Fibroblast of lung (primary cell): ENCODE measurements around the gene STXBP6. TPM values are rescaled to one million over a fixed set of nuclear protein-coding genes. Genes with fewer than 3 reads are reported as not detected.
A peak's percentile ranks its signal among the peaks of the same experiment; 100 is the strongest.

ENCODE experiments used
- DNase-seq, 2 donors: peaks; one replicate each; pipeline versions ENCODE4 v3.0.0 to v3.0.0-alpha.2; 2010; ENCODE audit warnings: low read depth in 2 of 2
- H2AFZ ChIP-seq: 2 replicates; pipeline ENCODE4 v1.5.1; 2012; ENCODE audit warnings: low read length, control low read depth, inconsistent platforms
- H3K27ac ChIP-seq: 2 replicates; pipeline ENCODE4 v1.5.1; 2011; ENCODE audit warnings: low read length, control low read depth; ENCODE audit not compliant: insufficient read depth
- H3K27me3 ChIP-seq: 2 replicates; pipeline ENCODE4 v1.5.1; 2011; ENCODE audit warnings: mild to moderate bottlenecking, low read length; ENCODE audit not compliant: control insufficient read depth, insufficient read depth
- H3K36me3 ChIP-seq: 2 replicates; pipeline ENCODE4 v1.5.1; 2011; ENCODE audit warnings: low read length; ENCODE audit not compliant: control insufficient read depth, insufficient read depth
- H3K4me1 ChIP-seq: 2 replicates; pipeline ENCODE4 v1.5.1; 2011; ENCODE audit warnings: low read length; ENCODE audit not compliant: control insufficient read depth, insufficient read depth; ENCODE audit errors: extremely low read depth
- H3K4me2 ChIP-seq: 2 replicates; pipeline ENCODE4 v1.5.1; 2011; ENCODE audit warnings: low read length, control low read depth; ENCODE audit not compliant: insufficient read depth; ENCODE audit errors: extremely low read depth
- H3K4me3 ChIP-seq, 4 experiments: fragments of 200-600 bp in 1 of 4; sonication (generic) in 1 of 4; replicated peaks in 1 of 4; 2 replicates each; pipeline ENCODE4 v1.5.1; 2011 to 2016; ENCODE audit warnings: low read length in 4 of 4, low read depth in 3 of 4, mild to moderate bottlenecking in 3 of 4, control low read depth in 2 of 4, inconsistent platforms in 1 of 4, mixed read lengths in 1 of 4; ENCODE audit not compliant: insufficient read depth in 1 of 4; ENCODE audit errors: control extremely low read depth in 1 of 4
- H3K79me2 ChIP-seq: 2 replicates; pipeline ENCODE4 v1.5.1; 2012; ENCODE audit warnings: mild to moderate bottlenecking, low read length, inconsistent platforms; ENCODE audit not compliant: control insufficient read depth, insufficient read depth
- H3K9ac ChIP-seq: 2 replicates; pipeline ENCODE4 v1.5.1; 2011; ENCODE audit warnings: mild to moderate bottlenecking, low read length, control low read depth; ENCODE audit not compliant: insufficient read depth
- H3K9me3 ChIP-seq: 2 replicates; pipeline ENCODE4 v1.5.1; 2012; ENCODE audit warnings: low read depth, low read length; ENCODE audit not compliant: control insufficient read depth, insufficient read depth
- H4K20me1 ChIP-seq: 2 replicates; pipeline ENCODE4 v1.5.1; 2011; ENCODE audit warnings: low read length; ENCODE audit not compliant: control insufficient read depth, insufficient read depth; ENCODE audit errors: extremely low read depth
- CTCF ChIP-seq, 2 donors: IDR thresholded peaks in 1 of 2; conservative IDR thresholded peaks in 1 of 2; 1 replicate in 1 of 2; 2 replicates in 1 of 2; pipeline ENCODE4 v1.5.1; 2011 to 2012; ENCODE audit warnings: low read length in 2 of 2, control low read depth in 1 of 2, inconsistent platforms in 1 of 2, low read depth in 1 of 2, mild to moderate bottlenecking in 1 of 2
- EZH2 ChIP-seq: IDR thresholded peaks from 2 replicates; pipeline ENCODE4 v1.5.1; 2012; ENCODE audit warnings: low read length, control low read depth, mild to moderate bottlenecking; ENCODE audit errors: missing control alignments
- polyA plus RNA-seq, 2 donors: library from polyadenylated mRNA; depleted of rRNA in 1 of 2; stranded (reverse) in 1 of 2; unstranded in 1 of 2; fragments of >200 nt; gene quantifications; 2 replicates each; pipeline ENCODE4 v1.2.1, GENCODE V29; 2011 to 2012; ENCODE audit warnings: missing spikeins in 1 of 2
- total RNA-seq: library from RNA; depleted of rRNA; stranded (reverse); fragments of >200 nt; gene quantifications from 2 replicates; pipeline ENCODE4 v1.2.1, GENCODE V29; 2014

STXBP6 gene
- total and polyA plus RNA-seq, 2 donors (not counting 1 experiment from before 2014, with no cell fraction given), result 4.5 to 17.8 TPM

- no peaks in the 10 kb centered on the region for H3K9me3 ChIP-seq
- H3K36me3 ChIP-seq, result no peaks in the 10 kb centered on the region
- no peak overlapping the region for H2AFZ ChIP-seq
- no peaks in the 10 kb centered on the region for H4K20me1 ChIP-seq
- H3K4me1 ChIP-seq, result no peaks in the 10 kb centered on the region
- no peak overlapping the region for H3K4me2 ChIP-seq
- no peak overlapping the region for H3K9ac ChIP-seq
- no peak overlapping the region for H3K27ac ChIP-seq
- no peak for TF ChIP-seq EZH2
- no peak for TF ChIP-seq CTCF (conservative IDR thresholded peaks at IDR 0.05 in 1 of 2, IDR thresholded peaks at IDR 0.05 in 1 of 2; ENCODE audit: low read depth in 1 of 2, low read length in 2 of 2)
- no peak for DNase-seq
- no peak overlapping the region for H3K4me3 ChIP-seq
- H3K27me3 ChIP-seq, result no peaks in the 10 kb centered on the region
- H3K79me2 ChIP-seq, result no peaks in the 10 kb centered on the region
These were observed 34.2 kb downstream of the STXBP6 start for GRCh38 chr14:25015761-25016160.

DNA sequence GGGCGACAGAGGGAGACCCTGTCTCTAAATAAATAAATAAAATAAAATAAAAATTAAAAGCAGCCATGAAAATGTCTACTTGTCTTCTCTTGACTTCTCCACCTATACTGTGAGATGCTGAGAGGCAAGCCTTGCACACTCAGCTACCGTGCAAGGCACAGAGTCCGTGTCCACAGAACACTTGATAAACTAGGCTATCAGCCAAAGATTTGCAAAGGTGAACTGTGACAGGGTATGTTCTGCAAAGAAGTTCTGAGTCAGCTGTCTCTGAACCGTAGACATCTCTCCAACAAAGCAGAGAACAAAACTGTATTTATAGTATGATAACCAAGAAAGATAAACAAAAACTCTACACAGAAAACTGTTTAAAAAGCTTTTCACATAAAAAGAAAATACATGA, 35.5 kb downstream of the STXBP6 start:
- Histone ChIP-seq H3K9ac (no peak overlapping the region), H3K4me2 (no peak overlapping the region), H3K27ac (no peak overlapping the region), H2AFZ (no peak overlapping the region), H3K27me3 (no peaks in the 10 kb centered on the region), H3K4me3 (no peak overlapping the region), H3K4me1 (peaks cover 3% of the 10 kb centered on the region), H3K36me3 (no peaks in the 10 kb centered on the region), H3K9me3 (no peaks in the 10 kb centered on the region), H4K20me1 (no peaks in the 10 kb centered on the region), H3K79me2 (no peaks in the 10 kb centered on the region)
- TF ChIP-seq EZH2, result no peak
- no peak for TF ChIP-seq CTCF (conservative IDR thresholded peaks at IDR 0.05 in 1 of 2, IDR thresholded peaks at IDR 0.05 in 1 of 2; ENCODE audit: low read depth in 1 of 2, low read length in 2 of 2)
- DNase-seq, result peak in 1 of 2 donors; percentile 28

GRCh38 chr14:25011095-25011494, 38.9 kb downstream of the STXBP6 start:
- no peaks in the 10 kb centered on the region for H3K79me2 ChIP-seq

More at GRCh38 chr14:25011095-25011494, 38.9 kb downstream of the STXBP6 start:
- DNase-seq, result no peak
- Histone ChIP-seq H3K27me3 (no peaks in the 10 kb centered on the region), H3K9ac (no peak overlapping the region), H3K9me3 (no peaks in the 10 kb centered on the region), H2AFZ (no peak overlapping the region), H3K4me2 (no peak overlapping the region), H3K36me3 (no peaks in the 10 kb centered on the region), H3K4me3 (no peak overlapping the region), H3K4me1 (peaks cover 11% of the 10 kb centered on the region), H4K20me1 (no peaks in the 10 kb centered on the region), H3K27ac (no peak overlapping the region)
- TF ChIP-seq CTCF (conservative IDR thresholded peaks at IDR 0.05 in 1 of 2, IDR thresholded peaks at IDR 0.05 in 1 of 2; ENCODE audit: low read depth in 1 of 2, low read length in 2 of 2) (no peak), EZH2 (no peak)
